Liver (tissue), 9 donors: ENCODE results near the gene RASL10B. TPM values are rescaled to one million over a fixed set of nuclear protein-coding genes. Genes with fewer than 3 reads are reported as not detected.

Experiments
- DNase-seq: peaks from one replicate; pipeline ENCODE4 v3.0.0-alpha.2; 2017; ENCODE audit warnings: low spot score
- H3K27ac ChIP-seq, 2 donors: one replicate each; pipeline ENCODE4 v1.7.0; 2013; ENCODE audit warnings: inconsistent platforms in 2 of 2, low read length in 2 of 2, control low read depth in 1 of 2, low read depth in 1 of 2, mild to moderate bottlenecking in 1 of 2
- H3K27me3 ChIP-seq, 4 donors: one replicate each; pipeline versions ENCODE4 v1.6.1 to v1.7.0; 2013; ENCODE audit warnings: low read length in 3 of 4, inconsistent platforms in 1 of 4, mild to moderate bottlenecking in 1 of 4, moderate library complexity in 1 of 4; ENCODE audit not compliant: control insufficient read depth in 4 of 4, insufficient read depth in 4 of 4
- H3K36me3 ChIP-seq, 4 donors: one replicate each; pipeline versions ENCODE4 v1.6.1 to v1.7.0; 2013; ENCODE audit warnings: low read length in 3 of 4, mild to moderate bottlenecking in 3 of 4, low read depth in 1 of 4, moderate library complexity in 1 of 4; ENCODE audit not compliant: control insufficient read depth in 4 of 4, insufficient read depth in 3 of 4
- H3K4me1 ChIP-seq, 4 donors: one replicate each; pipeline versions ENCODE4 v1.6.1 to v1.7.0; 2013; ENCODE audit warnings: low read length in 3 of 4, mild to moderate bottlenecking in 3 of 4, moderate library complexity in 1 of 4; ENCODE audit not compliant: control insufficient read depth in 4 of 4, insufficient read depth in 4 of 4
- H3K4me3 ChIP-seq, 3 donors: one replicate each; pipeline versions ENCODE4 v1.6.1 to v1.7.0; 2013; ENCODE audit warnings: low read length in 3 of 3, control low read depth in 1 of 3, low read depth in 1 of 3, mild to moderate bottlenecking in 1 of 3
- H3K9ac ChIP-seq, 2 donors: one replicate each; pipeline ENCODE4 v1.7.0; 2013; ENCODE audit warnings: low read length in 2 of 2, mild to moderate bottlenecking in 2 of 2, moderate library complexity in 2 of 2, control low read depth in 1 of 2, low read depth in 1 of 2
- H3K9me3 ChIP-seq, 4 donors: one replicate each; pipeline versions ENCODE4 v1.6.1 to v1.7.0; 2013; ENCODE audit warnings: low read length in 3 of 4; ENCODE audit not compliant: control insufficient read depth in 4 of 4
- EGR1 ChIP-seq, 2 donors: IDR thresholded peaks; 2 replicates each; pipeline ENCODE4 v1.6.1; 2016 to 2018; ENCODE audit warnings: antibody characterized with exemption in 2 of 2, low read depth in 2 of 2
- FOXA1 ChIP-seq: IDR thresholded peaks from 2 replicates; pipeline ENCODE4 v1.6.1; 2016; ENCODE audit warnings: antibody characterized with exemption
- FOXA2 ChIP-seq: IDR thresholded peaks from 2 replicates; pipeline ENCODE4 v1.6.1; 2016; ENCODE audit warnings: antibody characterized with exemption
- HNF4A ChIP-seq, 2 donors: conservative IDR thresholded peaks; 2 replicates each; pipeline ENCODE4 v1.6.1; 2016; ENCODE audit warnings: antibody characterized with exemption in 2 of 2, mild to moderate bottlenecking in 2 of 2
- HNF4G ChIP-seq: IDR thresholded peaks from 2 replicates; pipeline ENCODE4 v1.6.1; 2016; ENCODE audit warnings: antibody characterized with exemption
- JUND ChIP-seq, 2 donors: IDR thresholded peaks; 2 replicates each; pipeline ENCODE4 v1.6.1; 2016; ENCODE audit warnings: antibody characterized with exemption in 2 of 2
- NR2F2 ChIP-seq: IDR thresholded peaks from 2 replicates; pipeline ENCODE4 v1.6.1; 2016; ENCODE audit warnings: antibody characterized with exemption
- RAD21 ChIP-seq, 2 donors: IDR thresholded peaks; 2 replicates each; pipeline ENCODE4 v1.6.1; 2016; ENCODE audit warnings: antibody characterized with exemption in 2 of 2, mild to moderate bottlenecking in 2 of 2
- RXRA ChIP-seq, 2 donors: IDR thresholded peaks; 2 replicates each; pipeline ENCODE4 v1.6.1; 2017 to 2018; ENCODE audit warnings: antibody characterized with exemption in 2 of 2, mild to moderate bottlenecking in 1 of 2
- SP1 ChIP-seq: IDR thresholded peaks from 2 replicates; pipeline ENCODE4 v1.6.1; 2018; ENCODE audit warnings: antibody characterized with exemption, mild to moderate bottlenecking
- TAF1 ChIP-seq: conservative IDR thresholded peaks from 2 replicates; pipeline ENCODE4 v1.6.1; 2016; ENCODE audit warnings: antibody characterized with exemption, mild to moderate bottlenecking
- YY1 ChIP-seq: IDR thresholded peaks from 2 replicates; pipeline ENCODE4 v1.6.1; 2016; ENCODE audit warnings: antibody characterized with exemption, mild to moderate bottlenecking
- WGBS: extraction: QIAGEN DNeasy Blood & Tissue Kit; methylation state at CpG from one replicate; pipeline ENCODE4 v1.1.7; 2013; 5-methylcytosine and 5-hydroxymethylcytosine counted together
- polyA plus RNA-seq, 2 donors: library from polyadenylated mRNA; stranded (reverse) in 1 of 2; unstranded in 1 of 2; fragments of 200-250 nt in 1 of 2; fragments of >200 nt in 1 of 2; fragmentation: Nextera tagmentation in 1 of 2; extraction: Ambion mirVana in 1 of 2; gene quantifications; one replicate each; pipeline versions ENCODE4 v1.2.1 to v1.2.3, GENCODE V29; 2013 to 2015
- total RNA-seq, 2 donors: library from RNA; depleted of rRNA; stranded (reverse); fragments of >200 nt; gene quantifications; one replicate each; pipeline ENCODE4 v1.2.3, GENCODE V29; 2014
- TF ChIP-seq, protein P1 (sequence below): IDR thresholded peaks from 2 replicates; pipeline ENCODE4 v1.6.1; 2016; ENCODE audit warnings: antibody characterized with exemption
- TF ChIP-seq, protein P2 (sequence below): IDR thresholded peaks from 2 replicates; pipeline ENCODE4 v1.6.1; 2016; ENCODE audit warnings: antibody characterized with exemption, mild to moderate bottlenecking
- TF ChIP-seq, protein P3 (sequence below): fragments of 150-350 bp; IDR thresholded peaks from 2 replicates; pipeline ENCODE4 v1.5.1; 2017; ENCODE audit warnings: improper control_type of control experiment, low read depth, low read length; ENCODE audit not compliant: missing input control
- TF ChIP-seq, protein P4 (sequence below): IDR thresholded peaks from 2 replicates; pipeline ENCODE4 v1.6.1; 2016; ENCODE audit warnings: antibody characterized with exemption
- donor health status: healthy.
- donor health status: healthy.
- donor health status: healthy.
- donor health status: healthy.
- donor health status: healthy.

The RASL10B gene
- total and polyA plus RNA-seq, 4 donors: 0.42 to 3.8 (median 2.2) TPM

DNA sequence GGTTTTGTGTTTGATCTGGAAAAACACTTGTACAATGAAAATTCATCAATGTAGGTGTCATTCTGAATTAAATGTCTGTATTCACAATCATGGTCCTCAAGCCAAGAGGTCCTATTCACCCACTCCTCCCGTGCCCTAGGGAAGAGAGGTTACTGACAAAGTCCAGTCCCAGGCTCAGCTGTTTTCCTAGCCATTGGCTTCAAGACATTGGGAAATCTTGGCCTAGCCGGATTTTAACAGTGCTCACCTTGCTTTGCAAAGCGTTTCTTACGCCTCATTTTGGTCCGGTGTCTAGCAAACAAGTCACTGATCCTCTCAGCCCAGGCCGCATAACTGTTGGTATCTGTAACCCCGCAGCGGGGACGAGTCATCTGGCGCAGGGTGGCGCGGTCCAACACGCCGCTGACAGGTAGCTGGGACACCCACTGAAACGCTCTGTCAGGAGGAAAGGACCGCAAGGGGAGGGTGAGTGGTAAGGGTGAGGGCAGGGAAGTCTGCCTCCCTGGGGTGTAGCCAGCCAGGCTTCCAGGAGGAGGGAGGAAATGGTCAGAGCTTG lies 47.3 kb downstream of the RASL10B start:
- no peak overlapping the region for H3K4me3 ChIP-seq
- no peak overlapping the region for H3K9ac ChIP-seq
- H3K27me3 ChIP-seq: no peaks in the 10 kb centered on the region
- 92% methylated on average over 16 of the region's 16 CpGs for WGBS
- DNase-seq: no peak
- H3K4me1 ChIP-seq: peaks cover 2 to 11% (median 9%) of the 10 kb centered on the region in 4 donors
- H3K9me3 ChIP-seq: no peaks in the 10 kb centered on the region
- no peak for TF ChIP-seq FOXA1
- TF ChIP-seq, protein P1, sequence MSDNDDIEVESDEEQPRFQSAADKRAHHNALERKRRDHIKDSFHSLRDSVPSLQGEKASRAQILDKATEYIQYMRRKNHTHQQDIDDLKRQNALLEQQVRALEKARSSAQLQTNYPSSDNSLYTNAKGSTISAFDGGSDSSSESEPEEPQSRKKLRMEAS: no peak
- no peak for TF ChIP-seq RXRA (IDR thresholded peaks at IDR 0.05)
- TF ChIP-seq EGR1 (IDR thresholded peaks at IDR 0.05; ENCODE audit: low read depth in 2 of 2): no peak
- no peak for TF ChIP-seq JUND (IDR thresholded peaks at IDR 0.05)
- TF ChIP-seq NR2F2: no peak
- TF ChIP-seq HNF4A (conservative IDR thresholded peaks at IDR 0.05): no peak
- TF ChIP-seq, protein P2, sequence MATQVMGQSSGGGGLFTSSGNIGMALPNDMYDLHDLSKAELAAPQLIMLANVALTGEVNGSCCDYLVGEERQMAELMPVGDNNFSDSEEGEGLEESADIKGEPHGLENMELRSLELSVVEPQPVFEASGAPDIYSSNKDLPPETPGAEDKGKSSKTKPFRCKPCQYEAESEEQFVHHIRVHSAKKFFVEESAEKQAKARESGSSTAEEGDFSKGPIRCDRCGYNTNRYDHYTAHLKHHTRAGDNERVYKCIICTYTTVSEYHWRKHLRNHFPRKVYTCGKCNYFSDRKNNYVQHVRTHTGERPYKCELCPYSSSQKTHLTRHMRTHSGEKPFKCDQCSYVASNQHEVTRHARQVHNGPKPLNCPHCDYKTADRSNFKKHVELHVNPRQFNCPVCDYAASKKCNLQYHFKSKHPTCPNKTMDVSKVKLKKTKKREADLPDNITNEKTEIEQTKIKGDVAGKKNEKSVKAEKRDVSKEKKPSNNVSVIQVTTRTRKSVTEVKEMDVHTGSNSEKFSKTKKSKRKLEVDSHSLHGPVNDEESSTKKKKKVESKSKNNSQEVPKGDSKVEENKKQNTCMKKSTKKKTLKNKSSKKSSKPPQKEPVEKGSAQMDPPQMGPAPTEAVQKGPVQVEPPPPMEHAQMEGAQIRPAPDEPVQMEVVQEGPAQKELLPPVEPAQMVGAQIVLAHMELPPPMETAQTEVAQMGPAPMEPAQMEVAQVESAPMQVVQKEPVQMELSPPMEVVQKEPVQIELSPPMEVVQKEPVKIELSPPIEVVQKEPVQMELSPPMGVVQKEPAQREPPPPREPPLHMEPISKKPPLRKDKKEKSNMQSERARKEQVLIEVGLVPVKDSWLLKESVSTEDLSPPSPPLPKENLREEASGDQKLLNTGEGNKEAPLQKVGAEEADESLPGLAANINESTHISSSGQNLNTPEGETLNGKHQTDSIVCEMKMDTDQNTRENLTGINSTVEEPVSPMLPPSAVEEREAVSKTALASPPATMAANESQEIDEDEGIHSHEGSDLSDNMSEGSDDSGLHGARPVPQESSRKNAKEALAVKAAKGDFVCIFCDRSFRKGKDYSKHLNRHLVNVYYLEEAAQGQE: no peak
- TF ChIP-seq, protein P3, sequence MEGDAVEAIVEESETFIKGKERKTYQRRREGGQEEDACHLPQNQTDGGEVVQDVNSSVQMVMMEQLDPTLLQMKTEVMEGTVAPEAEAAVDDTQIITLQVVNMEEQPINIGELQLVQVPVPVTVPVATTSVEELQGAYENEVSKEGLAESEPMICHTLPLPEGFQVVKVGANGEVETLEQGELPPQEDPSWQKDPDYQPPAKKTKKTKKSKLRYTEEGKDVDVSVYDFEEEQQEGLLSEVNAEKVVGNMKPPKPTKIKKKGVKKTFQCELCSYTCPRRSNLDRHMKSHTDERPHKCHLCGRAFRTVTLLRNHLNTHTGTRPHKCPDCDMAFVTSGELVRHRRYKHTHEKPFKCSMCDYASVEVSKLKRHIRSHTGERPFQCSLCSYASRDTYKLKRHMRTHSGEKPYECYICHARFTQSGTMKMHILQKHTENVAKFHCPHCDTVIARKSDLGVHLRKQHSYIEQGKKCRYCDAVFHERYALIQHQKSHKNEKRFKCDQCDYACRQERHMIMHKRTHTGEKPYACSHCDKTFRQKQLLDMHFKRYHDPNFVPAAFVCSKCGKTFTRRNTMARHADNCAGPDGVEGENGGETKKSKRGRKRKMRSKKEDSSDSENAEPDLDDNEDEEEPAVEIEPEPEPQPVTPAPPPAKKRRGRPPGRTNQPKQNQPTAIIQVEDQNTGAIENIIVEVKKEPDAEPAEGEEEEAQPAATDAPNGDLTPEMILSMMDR: no peak
- TF ChIP-seq, protein P4, sequence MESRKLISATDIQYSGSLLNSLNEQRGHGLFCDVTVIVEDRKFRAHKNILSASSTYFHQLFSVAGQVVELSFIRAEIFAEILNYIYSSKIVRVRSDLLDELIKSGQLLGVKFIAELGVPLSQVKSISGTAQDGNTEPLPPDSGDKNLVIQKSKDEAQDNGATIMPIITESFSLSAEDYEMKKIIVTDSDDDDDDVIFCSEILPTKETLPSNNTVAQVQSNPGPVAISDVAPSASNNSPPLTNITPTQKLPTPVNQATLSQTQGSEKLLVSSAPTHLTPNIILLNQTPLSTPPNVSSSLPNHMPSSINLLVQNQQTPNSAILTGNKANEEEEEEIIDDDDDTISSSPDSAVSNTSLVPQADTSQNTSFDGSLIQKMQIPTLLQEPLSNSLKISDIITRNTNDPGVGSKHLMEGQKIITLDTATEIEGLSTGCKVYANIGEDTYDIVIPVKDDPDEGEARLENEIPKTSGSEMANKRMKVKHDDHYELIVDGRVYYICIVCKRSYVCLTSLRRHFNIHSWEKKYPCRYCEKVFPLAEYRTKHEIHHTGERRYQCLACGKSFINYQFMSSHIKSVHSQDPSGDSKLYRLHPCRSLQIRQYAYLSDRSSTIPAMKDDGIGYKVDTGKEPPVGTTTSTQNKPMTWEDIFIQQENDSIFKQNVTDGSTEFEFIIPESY: no peak
- TF ChIP-seq RAD21 (IDR thresholded peaks at IDR 0.05): no peak
- no peak for TF ChIP-seq SP1
- TF ChIP-seq YY1: no peak
- no peak for TF ChIP-seq TAF1
- H3K27ac ChIP-seq: no peak overlapping the region
- H3K36me3 ChIP-seq: no peaks in the 10 kb centered on the region

DNA sequence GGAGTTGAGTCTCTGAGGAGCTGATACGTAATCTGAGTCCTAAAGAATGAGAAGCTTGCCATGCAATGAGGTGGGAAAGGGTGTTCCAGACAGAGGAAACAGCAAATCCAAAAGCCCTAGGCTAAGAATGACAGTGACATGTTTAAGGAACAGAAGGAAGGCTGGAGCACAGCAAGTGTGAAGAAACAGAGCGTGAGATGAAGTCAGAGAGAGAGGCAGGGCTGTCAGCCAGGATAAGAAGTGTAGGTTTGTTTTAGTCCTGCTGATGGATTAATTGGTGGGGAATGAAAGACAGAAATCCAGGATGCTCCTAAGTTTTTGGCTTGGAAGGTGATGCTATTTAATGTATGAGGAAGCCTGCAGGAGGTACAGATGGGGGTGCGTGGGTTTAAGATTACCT lies 49.5 kb downstream of the RASL10B start:
- Histone ChIP-seq H3K9me3 (no peaks in the 10 kb centered on the region), H3K36me3 (no peaks in the 10 kb centered on the region), H3K27me3 (no peaks in the 10 kb centered on the region), H3K4me1 (peaks cover 3 to 15% (median 10%) of the 10 kb centered on the region in 4 donors), H3K9ac (no peak overlapping the region), H3K27ac (no peak overlapping the region), H3K4me3 (no peak overlapping the region)
- no peak for TF ChIP-seq SP1
- no peak for TF ChIP-seq NR2F2
- TF ChIP-seq EGR1 (IDR thresholded peaks at IDR 0.05; ENCODE audit: low read depth in 2 of 2): no peak
- no peak for TF ChIP-seq FOXA2
- no peak for TF ChIP-seq HNF4A (conservative IDR thresholded peaks at IDR 0.05)
- TF ChIP-seq HNF4G: no peak
- WGBS: 91% methylated on average over 3 of the region's 3 CpGs
- no peak for DNase-seq
